ENCODE measurements around the gene ANK3. TPM values are rescaled to one million over a fixed set of nuclear protein-coding genes. Genes with fewer than 3 reads are reported as not detected.

ANK3 gene
- total RNA-seq, 1 experiment from 2014 or later = 29.8 TPM

- intact Hi-C loops (cut with micrococcal nuclease; ENCODE audit: unreplicated experiment) = no loop called here
- H3K27ac Mint-ChIP-seq (ENCODE audit: unreplicated experiment) = no peak overlapping the region
- CTCF ChIA-PET = interaction anchor here (0.6 to 0.7 kb wide), 2 partner anchors 30 to 169 kb away, joined by 3 to 4 read pairs; no protein-coding TSS in a partner anchor
- no peak overlapping the region for H3K4me3 Mint-ChIP-seq (ENCODE audit: low read depth, unreplicated experiment)
- peaks cover 8% of the 10 kb centered on the region for H3K9me3 Mint-ChIP-seq (ENCODE audit: low read depth, unreplicated experiment)
- no TSS peak for BruUV-seq (replicated peaks)
- TF ChIP-seq, protein P1, sequence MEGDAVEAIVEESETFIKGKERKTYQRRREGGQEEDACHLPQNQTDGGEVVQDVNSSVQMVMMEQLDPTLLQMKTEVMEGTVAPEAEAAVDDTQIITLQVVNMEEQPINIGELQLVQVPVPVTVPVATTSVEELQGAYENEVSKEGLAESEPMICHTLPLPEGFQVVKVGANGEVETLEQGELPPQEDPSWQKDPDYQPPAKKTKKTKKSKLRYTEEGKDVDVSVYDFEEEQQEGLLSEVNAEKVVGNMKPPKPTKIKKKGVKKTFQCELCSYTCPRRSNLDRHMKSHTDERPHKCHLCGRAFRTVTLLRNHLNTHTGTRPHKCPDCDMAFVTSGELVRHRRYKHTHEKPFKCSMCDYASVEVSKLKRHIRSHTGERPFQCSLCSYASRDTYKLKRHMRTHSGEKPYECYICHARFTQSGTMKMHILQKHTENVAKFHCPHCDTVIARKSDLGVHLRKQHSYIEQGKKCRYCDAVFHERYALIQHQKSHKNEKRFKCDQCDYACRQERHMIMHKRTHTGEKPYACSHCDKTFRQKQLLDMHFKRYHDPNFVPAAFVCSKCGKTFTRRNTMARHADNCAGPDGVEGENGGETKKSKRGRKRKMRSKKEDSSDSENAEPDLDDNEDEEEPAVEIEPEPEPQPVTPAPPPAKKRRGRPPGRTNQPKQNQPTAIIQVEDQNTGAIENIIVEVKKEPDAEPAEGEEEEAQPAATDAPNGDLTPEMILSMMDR (IDR thresholded peaks at IDR 0.05; ENCODE audit: unreplicated experiment) = no peak
- DNase-seq = no peak
- peaks cover 12% of the 10 kb centered on the region for H3K4me1 Mint-ChIP-seq (ENCODE audit: low read depth, unreplicated experiment)
- no peaks in the 10 kb centered on the region for H3K36me3 Mint-ChIP-seq (ENCODE audit: insufficient read depth, unreplicated experiment)
- H3K27me3 Mint-ChIP-seq (ENCODE audit: unreplicated experiment) = no peaks in the 10 kb centered on the region
Observed at GRCh38 chr10:59984415-59984814, 405.3 kb downstream of the ANK3 start.

GRCh38 chr10:59980356-59980755 is 409.3 kb downstream of the ANK3 start:
- no TSS peak for BruUV-seq (replicated peaks)
- Mint-ChIP-seq H3K27ac (ENCODE audit: unreplicated experiment) (no peak overlapping the region), H3K9me3 (ENCODE audit: low read depth, unreplicated experiment) (peaks cover 6% of the 10 kb centered on the region), H3K27me3 (ENCODE audit: unreplicated experiment) (no peaks in the 10 kb centered on the region), H3K4me1 (ENCODE audit: low read depth, unreplicated experiment) (peaks cover 9% of the 10 kb centered on the region), H3K36me3 (ENCODE audit: insufficient read depth, unreplicated experiment) (no peaks in the 10 kb centered on the region), H3K4me3 (ENCODE audit: low read depth, unreplicated experiment) (no peak overlapping the region)
- intact Hi-C loops (cut with micrococcal nuclease; ENCODE audit: unreplicated experiment) = no loop called here
- TF ChIP-seq, protein P1 (IDR thresholded peaks at IDR 0.05; ENCODE audit: unreplicated experiment) = no peak
- CTCF ChIA-PET = interaction anchor here (1.1 kb wide), 1 partner anchor 72 kb away, joined by 4 read pairs; no protein-coding TSS in a partner anchor
- DNase-seq = no peak

DNA sequence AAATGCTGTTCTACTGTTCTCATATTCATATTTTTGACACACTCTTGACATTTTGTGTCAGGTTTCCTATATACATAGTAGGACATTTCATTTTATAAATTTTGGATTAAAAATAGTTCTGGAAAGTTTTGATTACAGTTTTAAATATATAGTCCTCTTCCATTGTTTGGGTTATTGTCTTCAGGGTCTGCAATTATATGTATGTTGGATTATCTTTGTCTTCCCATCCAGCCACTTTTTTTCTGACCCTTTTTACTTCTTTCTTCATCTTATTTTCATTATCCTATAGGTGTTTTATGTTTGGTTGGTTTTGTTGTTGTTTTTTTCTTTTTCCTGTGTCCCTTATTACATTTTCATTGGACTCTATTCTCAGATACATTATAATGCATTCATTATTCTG is 412.2 kb downstream of the ANK3 start:
- Mint-ChIP-seq H3K27ac (ENCODE audit: unreplicated experiment) (no peak overlapping the region), H3K27me3 (ENCODE audit: unreplicated experiment) (no peaks in the 10 kb centered on the region), H3K9me3 (ENCODE audit: low read depth, unreplicated experiment) (peaks cover 6% of the 10 kb centered on the region), H3K4me3 (ENCODE audit: low read depth, unreplicated experiment) (no peak overlapping the region), H3K4me1 (ENCODE audit: low read depth, unreplicated experiment) (peaks cover 9% of the 10 kb centered on the region), H3K36me3 (ENCODE audit: insufficient read depth, unreplicated experiment) (no peaks in the 10 kb centered on the region)
- intact Hi-C loops (cut with micrococcal nuclease; ENCODE audit: unreplicated experiment) = no loop called here
- no peak for DNase-seq
- no TSS peak for BruUV-seq (replicated peaks)
- TF ChIP-seq, protein P1 (IDR thresholded peaks at IDR 0.05; ENCODE audit: unreplicated experiment) = no peak
- CTCF ChIA-PET = no interaction called here

DNA sequence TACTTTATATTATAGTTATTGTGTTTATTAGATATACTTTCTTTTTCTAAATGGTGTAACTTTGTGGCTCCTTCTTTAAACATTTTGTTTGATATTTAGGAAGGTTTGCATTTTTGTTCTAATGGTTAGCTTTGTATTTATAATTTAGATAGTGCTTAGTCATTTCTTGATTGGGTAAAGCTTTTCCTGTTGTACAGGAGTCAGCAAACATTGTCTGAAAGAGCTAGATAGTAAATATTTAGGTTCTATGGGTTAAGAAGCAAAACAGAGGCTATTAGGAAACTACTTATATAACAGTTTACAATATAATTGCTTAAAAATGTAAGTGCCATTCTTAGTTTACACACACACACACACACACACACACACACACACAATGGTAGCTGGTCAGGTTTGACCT is 412.8 kb downstream of the ANK3 start:
- TF ChIP-seq, protein P1 (IDR thresholded peaks at IDR 0.05; ENCODE audit: unreplicated experiment) = no peak
- no peak overlapping the region for H3K27ac Mint-ChIP-seq (ENCODE audit: unreplicated experiment)
- DNase-seq = no peak
- no peaks in the 10 kb centered on the region for H3K36me3 Mint-ChIP-seq (ENCODE audit: insufficient read depth, unreplicated experiment)
- no TSS peak for BruUV-seq (replicated peaks)
- peaks cover 8% of the 10 kb centered on the region for H3K4me1 Mint-ChIP-seq (ENCODE audit: low read depth, unreplicated experiment)
- intact Hi-C loops (cut with micrococcal nuclease; ENCODE audit: unreplicated experiment) = no loop called here
- H3K27me3 Mint-ChIP-seq (ENCODE audit: unreplicated experiment) = no peaks in the 10 kb centered on the region
- CTCF ChIA-PET = no interaction called here
- no peak overlapping the region for H3K4me3 Mint-ChIP-seq (ENCODE audit: low read depth, unreplicated experiment)
- H3K9me3 Mint-ChIP-seq (ENCODE audit: low read depth, unreplicated experiment) = peaks cover 6% of the 10 kb centered on the region
